ENCODE measurements around the gene SH3BGRL2. TPM values are rescaled to one million over a fixed set of nuclear protein-coding genes. Genes with fewer than 3 reads are reported as not detected.

Gene SH3BGRL2
- total RNA-seq, 1 donor from 2014 or later, result 47.0 TPM

DNA sequence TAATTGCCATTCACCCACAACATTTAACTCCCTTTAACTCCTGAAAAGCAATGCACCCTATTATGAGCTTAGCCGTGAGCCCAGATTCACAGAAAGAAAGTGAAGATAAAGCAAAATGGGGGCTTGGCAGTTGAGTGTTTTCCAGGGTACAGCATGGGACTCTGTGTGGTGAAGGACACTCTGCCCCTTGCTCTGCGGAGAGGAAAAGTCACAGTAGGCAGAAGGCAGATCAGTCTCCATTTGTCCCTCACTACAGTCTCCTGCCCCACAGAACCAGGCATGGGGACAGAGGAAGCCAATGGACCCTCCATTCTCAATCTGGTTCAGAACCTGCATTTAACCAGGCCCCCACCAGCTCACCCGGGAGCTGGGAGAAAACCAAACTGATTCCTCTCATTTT is 30.8 kb upstream of the SH3BGRL2 start:
- no peaks in the 10 kb centered on the region for H3F3A ChIP-seq (ENCODE audit: low read depth)
- no peak overlapping the region for H3K4me3 ChIP-seq
- no peaks in the 10 kb centered on the region for H3K27me3 Mint-ChIP-seq (ENCODE audit: insufficient read depth, low read depth)
- peaks cover 1% of the 10 kb centered on the region for H3K36me3 Mint-ChIP-seq
- H4K20me1 ChIP-seq (ENCODE audit: low read depth), result no peaks in the 10 kb centered on the region
- no peak overlapping the region for H3K9ac ChIP-seq
- no peaks in the 10 kb centered on the region for H3K9me3 ChIP-seq (ENCODE audit: low read depth)
- H3K9me3 Mint-ChIP-seq, result no peaks in the 10 kb centered on the region
- H2AFZ ChIP-seq (replicated peaks), result no peak overlapping the region
- H3K36me3 ChIP-seq, result no peaks in the 10 kb centered on the region
- no peaks in the 10 kb centered on the region for H3K79me2 ChIP-seq (ENCODE audit: low read depth)
- H3K27me3 ChIP-seq, result no peaks in the 10 kb centered on the region
- H3K27ac Mint-ChIP-seq, result no peak overlapping the region
- no peak for DNase-seq (ENCODE audit: low spot score)
- TF ChIP-seq, protein P1, sequence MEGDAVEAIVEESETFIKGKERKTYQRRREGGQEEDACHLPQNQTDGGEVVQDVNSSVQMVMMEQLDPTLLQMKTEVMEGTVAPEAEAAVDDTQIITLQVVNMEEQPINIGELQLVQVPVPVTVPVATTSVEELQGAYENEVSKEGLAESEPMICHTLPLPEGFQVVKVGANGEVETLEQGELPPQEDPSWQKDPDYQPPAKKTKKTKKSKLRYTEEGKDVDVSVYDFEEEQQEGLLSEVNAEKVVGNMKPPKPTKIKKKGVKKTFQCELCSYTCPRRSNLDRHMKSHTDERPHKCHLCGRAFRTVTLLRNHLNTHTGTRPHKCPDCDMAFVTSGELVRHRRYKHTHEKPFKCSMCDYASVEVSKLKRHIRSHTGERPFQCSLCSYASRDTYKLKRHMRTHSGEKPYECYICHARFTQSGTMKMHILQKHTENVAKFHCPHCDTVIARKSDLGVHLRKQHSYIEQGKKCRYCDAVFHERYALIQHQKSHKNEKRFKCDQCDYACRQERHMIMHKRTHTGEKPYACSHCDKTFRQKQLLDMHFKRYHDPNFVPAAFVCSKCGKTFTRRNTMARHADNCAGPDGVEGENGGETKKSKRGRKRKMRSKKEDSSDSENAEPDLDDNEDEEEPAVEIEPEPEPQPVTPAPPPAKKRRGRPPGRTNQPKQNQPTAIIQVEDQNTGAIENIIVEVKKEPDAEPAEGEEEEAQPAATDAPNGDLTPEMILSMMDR (IDR thresholded peaks at IDR 0.05), result no peak
- TF ChIP-seq EZH2phosphoT487 (IDR thresholded peaks at IDR 0.05) (no peak), EZH2 (IDR thresholded peaks at IDR 0.05) (no peak)
- H3K27ac ChIP-seq, result no peak overlapping the region
- H3K4me1 Mint-ChIP-seq, result peaks cover 16% of the 10 kb centered on the region
- H3K4me3 Mint-ChIP-seq, result no peak overlapping the region
- peaks cover 4% of the 10 kb centered on the region for H3K4me1 ChIP-seq
- no peak overlapping the region for H3K4me2 ChIP-seq

DNA sequence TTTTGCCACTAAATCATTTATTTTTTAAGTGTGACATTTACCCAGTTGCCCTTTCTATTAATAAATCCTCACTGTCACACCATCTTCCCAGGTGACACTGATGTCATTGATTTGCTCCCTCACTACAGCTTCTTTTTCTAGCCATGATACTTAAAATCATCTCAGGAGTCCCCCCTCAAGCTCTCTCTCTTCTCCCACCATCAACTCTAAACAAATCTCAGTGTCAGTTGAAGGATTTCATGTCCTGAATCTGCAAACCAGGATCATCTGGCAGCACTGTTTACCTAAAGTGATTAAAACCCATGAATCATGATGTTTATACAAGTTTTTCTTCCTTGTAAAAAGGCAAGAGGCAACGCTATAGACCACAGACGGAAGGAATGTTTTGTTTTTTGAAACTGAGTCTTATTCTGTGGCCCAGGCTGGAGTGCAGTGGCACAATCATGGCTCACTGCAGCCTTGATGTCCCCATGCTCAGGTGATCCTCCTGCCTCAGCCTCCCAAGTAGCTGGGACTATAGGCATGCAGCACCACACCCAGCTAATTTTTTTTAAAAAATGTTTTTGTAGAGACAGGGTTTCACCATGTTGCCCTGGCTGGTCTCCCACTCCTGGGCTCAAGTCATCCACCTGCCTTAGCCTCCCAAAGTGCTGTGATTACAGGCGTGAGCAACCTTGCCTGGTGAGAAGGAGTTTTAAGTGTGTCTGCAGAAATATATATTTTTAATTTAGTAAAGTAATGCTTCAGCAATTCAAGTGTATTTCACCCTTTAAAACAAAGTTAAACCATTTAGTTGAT is 30.1 kb upstream of the SH3BGRL2 start:
- H3K36me3 Mint-ChIP-seq, result peaks cover 1% of the 10 kb centered on the region
- Histone ChIP-seq H3K9ac (no peak overlapping the region), H4K20me1 (ENCODE audit: low read depth) (no peaks in the 10 kb centered on the region), H3K79me2 (ENCODE audit: low read depth) (no peaks in the 10 kb centered on the region), H3F3A (ENCODE audit: low read depth) (no peaks in the 10 kb centered on the region), H3K4me3 (no peak overlapping the region), H3K9me3 (ENCODE audit: low read depth) (no peaks in the 10 kb centered on the region), H3K4me2 (no peak overlapping the region), H2AFZ (replicated peaks) (no peak overlapping the region), H3K27ac (no peak overlapping the region), H3K27me3 (no peaks in the 10 kb centered on the region), H3K4me1 (peaks cover 4% of the 10 kb centered on the region), H3K36me3 (no peaks in the 10 kb centered on the region)
- H3K27ac Mint-ChIP-seq, result no peak overlapping the region
- peaks cover 16% of the 10 kb centered on the region for H3K4me1 Mint-ChIP-seq
- TF ChIP-seq, protein P1 (IDR thresholded peaks at IDR 0.05), result no peak
- TF ChIP-seq EZH2phosphoT487 (IDR thresholded peaks at IDR 0.05) (no peak), EZH2 (IDR thresholded peaks at IDR 0.05) (no peak)
- no peak for DNase-seq (ENCODE audit: low spot score)
- H3K9me3 Mint-ChIP-seq, result no peaks in the 10 kb centered on the region
- H3K4me3 Mint-ChIP-seq, result no peak overlapping the region
- no peaks in the 10 kb centered on the region for H3K27me3 Mint-ChIP-seq (ENCODE audit: insufficient read depth, low read depth)

DNA sequence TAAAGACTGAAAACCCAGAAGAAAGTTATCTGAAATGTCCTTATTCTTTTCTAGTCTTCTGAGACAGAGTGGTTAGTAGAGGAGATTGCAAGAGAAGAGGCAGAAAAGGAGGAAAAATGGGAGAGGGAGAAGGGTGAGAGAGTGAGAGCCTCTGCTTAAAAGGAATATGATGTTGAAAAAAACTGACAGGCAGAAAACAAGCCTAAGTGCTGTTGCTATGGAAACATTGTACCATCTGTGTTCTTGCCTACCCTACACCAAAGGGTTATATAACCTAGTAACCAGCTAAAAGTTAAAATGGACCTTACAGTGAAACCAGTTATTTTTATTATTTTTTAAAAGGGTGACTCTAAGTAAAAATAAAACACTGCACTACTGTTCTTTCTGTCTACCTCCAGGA is 28.3 kb upstream of the SH3BGRL2 start:
- Mint-ChIP-seq H3K36me3 (peaks cover 1% of the 10 kb centered on the region), H3K9me3 (no peaks in the 10 kb centered on the region), H3K4me1 (peaks cover 16% of the 10 kb centered on the region), H3K27ac (peak overlapping the region; percentile 35), H3K4me3 (no peak overlapping the region), H3K27me3 (ENCODE audit: insufficient read depth, low read depth) (no peaks in the 10 kb centered on the region)
- Histone ChIP-seq H3K27me3 (no peaks in the 10 kb centered on the region), H3K4me3 (no peak overlapping the region), H4K20me1 (ENCODE audit: low read depth) (no peaks in the 10 kb centered on the region), H3K4me2 (no peak overlapping the region), H3K27ac (no peak overlapping the region), H3K9me3 (ENCODE audit: low read depth) (no peaks in the 10 kb centered on the region), H3K4me1 (peaks cover 4% of the 10 kb centered on the region), H3K79me2 (ENCODE audit: low read depth) (no peaks in the 10 kb centered on the region), H3F3A (ENCODE audit: low read depth) (no peaks in the 10 kb centered on the region), H2AFZ (replicated peaks) (no peak overlapping the region), H3K9ac (no peak overlapping the region), H3K36me3 (no peaks in the 10 kb centered on the region)
- TF ChIP-seq EZH2 (IDR thresholded peaks at IDR 0.05) (no peak), EZH2phosphoT487 (IDR thresholded peaks at IDR 0.05) (no peak)
- TF ChIP-seq, protein P1 (IDR thresholded peaks at IDR 0.05), result no peak
- no peak for DNase-seq (ENCODE audit: low spot score)
